GM12874 (cell line): ENCODE data around the gene CRTAC1.

Experiments used
- CTCF ChIP-seq: IDR thresholded peaks from 2 replicates; pipeline ENCODE4 v1.5.1; 2011; ENCODE audit warnings: low read depth, mild to moderate bottlenecking, control low read depth, low read length, moderate library complexity; ENCODE audit not compliant: insufficient read depth

The CRTAC1 gene

GRCh38 chr10:97828721-97829120 is 201.7 kb downstream of the CRTAC1 start:
- no peak for TF ChIP-seq CTCF

- TF ChIP-seq CTCF, result no peak
Measured at GRCh38 chr10:97827702-97828291, 202.6 kb downstream of the CRTAC1 start.

GRCh38 chr10:97826892-97827291 is 203.5 kb downstream of the CRTAC1 start:
- TF ChIP-seq CTCF, result no peak

GRCh38 chr10:97825020-97825760 is 205.2 kb downstream of the CRTAC1 start:
- TF ChIP-seq CTCF, result no peak

- TF ChIP-seq CTCF, result no peak
Measured at GRCh38 chr10:97823734-97824133, 206.7 kb downstream of the CRTAC1 start.

GRCh38 chr10:97822261-97822687 is 208.1 kb downstream of the CRTAC1 start:
- no peak for TF ChIP-seq CTCF

GRCh38 chr10:97821308-97822038 is 208.9 kb downstream of the CRTAC1 start:
- TF ChIP-seq CTCF, result no peak
